ENCODE results near the gene SPRED2.

The SPRED2 gene

GRCh38 chr2:65264821-65265670 is 167.4 kb downstream of the SPRED2 start:
- DNase-seq = no peak

- no peak for DNase-seq
Observed at GRCh38 chr2:65263986-65264385, 168.4 kb downstream of the SPRED2 start.

GRCh38 chr2:65263262-65263661 is 169.1 kb downstream of the SPRED2 start:
- DNase-seq = no peak

- DNase-seq = no peak
Observed at GRCh38 chr2:65261676-65262075, 170.7 kb downstream of the SPRED2 start.

Data from stimulated activated CD4-positive, alpha-beta T cell treated with anti-CD3 and anti-CD28 coated beads, Interleukin-15, amount 100 ng/mL, for 24 hours (primary cell).